Nephron progenitor cell (in vitro differentiated cells): ENCODE results near the gene CORO2A.

Source experiments
- DNase-seq: peaks from one replicate; pipeline ENCODE4 v3.0.0; 2021
- H3K27ac Mint-ChIP-seq: 2 replicates; pipeline ENCODE4 v1.8.0; 2021; ENCODE audit warnings: mild to moderate bottlenecking, moderate library complexity, mixed read lengths
- H3K27me3 Mint-ChIP-seq: 2 replicates; pipeline ENCODE4 v1.8.0; 2021; ENCODE audit warnings: mild to moderate bottlenecking, low read depth, mixed read lengths; ENCODE audit not compliant: poor library complexity
- H3K36me3 Mint-ChIP-seq: 2 replicates; pipeline ENCODE4 v1.8.0; 2021; ENCODE audit warnings: low read depth, mixed read lengths
- H3K4me1 Mint-ChIP-seq: 2 replicates; pipeline ENCODE4 v1.8.0; 2021; ENCODE audit warnings: mixed read lengths
- H3K4me3 Mint-ChIP-seq: 2 replicates; pipeline ENCODE4 v1.8.0; 2021; ENCODE audit warnings: mild to moderate bottlenecking, moderate library complexity, mixed read lengths
- H3K9me3 Mint-ChIP-seq: 2 replicates; pipeline ENCODE4 v1.8.0; 2021; ENCODE audit warnings: mild to moderate bottlenecking, moderate library complexity, mixed read lengths
- CTCF ChIP-seq: fragments of 200-600 bp; sonication (generic); IDR thresholded peaks from 2 replicates; pipeline ENCODE4 v1.5.0; 2021; ENCODE audit warnings: antibody characterized with exemption

Gene CORO2A

GRCh38 chr9:98074115-98074990 lies 118.1 kb downstream of the CORO2A start:
- no peaks in the 10 kb centered on the region for H3K27me3 Mint-ChIP-seq
- no peak overlapping the region for H3K27ac Mint-ChIP-seq
- TF ChIP-seq CTCF, result peak; percentile 99
- no peak overlapping the region for H3K4me3 Mint-ChIP-seq
- peaks cover 12% of the 10 kb centered on the region for H3K36me3 Mint-ChIP-seq
- peaks cover 14% of the 10 kb centered on the region for H3K4me1 Mint-ChIP-seq
- no peaks in the 10 kb centered on the region for H3K9me3 Mint-ChIP-seq
- peak; percentile 83 for DNase-seq

- H3K27me3 Mint-ChIP-seq, result no peaks in the 10 kb centered on the region
- DNase-seq, result no peak
- no peak overlapping the region for H3K27ac Mint-ChIP-seq
- H3K9me3 Mint-ChIP-seq, result no peaks in the 10 kb centered on the region
- H3K4me1 Mint-ChIP-seq, result peaks cover 14% of the 10 kb centered on the region
- H3K36me3 Mint-ChIP-seq, result peaks cover 1% of the 10 kb centered on the region
- TF ChIP-seq CTCF, result no peak
- no peak overlapping the region for H3K4me3 Mint-ChIP-seq
Observed at GRCh38 chr9:98071737-98072136, 120.7 kb downstream of the CORO2A start.
